ENCODE data around the gene C17orf114. TPM values are rescaled to one million over a fixed set of nuclear protein-coding genes. Genes with fewer than 3 reads are reported as not detected.

C17orf114 gene

DNA sequence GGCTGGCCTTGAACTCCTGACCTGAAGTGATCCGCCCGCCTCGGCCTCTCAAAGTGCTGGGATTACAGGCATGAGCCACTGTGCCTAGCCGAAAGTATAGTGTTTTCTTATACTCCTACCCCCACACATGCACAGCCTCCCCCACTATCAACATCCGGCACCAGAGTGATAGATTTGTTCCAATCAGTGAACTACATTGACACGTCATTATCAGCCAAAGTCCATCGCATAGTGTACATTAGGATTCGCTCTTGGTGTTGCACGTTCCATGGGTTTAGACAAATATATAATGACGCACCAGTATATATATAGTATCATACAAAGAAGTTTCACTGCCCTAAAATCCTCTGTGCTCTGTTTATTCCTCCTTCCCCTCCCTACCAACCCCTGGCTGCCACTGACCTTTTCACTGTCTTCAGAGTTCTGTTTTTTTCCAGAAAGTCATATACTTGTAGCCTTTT, 42.3 kb downstream of the C17orf114 start:
- intact Hi-C loops (cut with DNase I): no loop called here
- DNase-seq (ENCODE audit: low spot score): no peak

DNA sequence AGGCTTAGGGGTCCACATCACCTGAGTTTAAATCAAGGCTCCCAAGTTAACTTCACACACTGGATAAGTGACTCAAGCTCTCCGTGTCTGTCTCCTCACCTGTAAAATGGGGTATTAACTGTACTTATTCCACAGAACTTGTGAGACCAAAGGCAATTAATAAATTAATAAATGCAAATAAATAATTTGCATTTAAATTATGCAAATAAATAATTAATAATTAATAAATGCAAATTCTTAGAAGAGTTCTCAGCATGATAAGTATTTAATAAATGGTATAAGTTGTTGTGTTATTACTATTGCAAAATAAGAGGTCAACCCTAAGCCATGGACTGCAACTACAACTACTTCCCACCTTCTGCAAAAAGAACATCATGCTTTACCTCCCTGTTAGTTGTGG, 48.7 kb downstream of the C17orf114 start:
- no peak for DNase-seq (ENCODE audit: low spot score)
- intact Hi-C loops (cut with DNase I): no loop called here

DNA sequence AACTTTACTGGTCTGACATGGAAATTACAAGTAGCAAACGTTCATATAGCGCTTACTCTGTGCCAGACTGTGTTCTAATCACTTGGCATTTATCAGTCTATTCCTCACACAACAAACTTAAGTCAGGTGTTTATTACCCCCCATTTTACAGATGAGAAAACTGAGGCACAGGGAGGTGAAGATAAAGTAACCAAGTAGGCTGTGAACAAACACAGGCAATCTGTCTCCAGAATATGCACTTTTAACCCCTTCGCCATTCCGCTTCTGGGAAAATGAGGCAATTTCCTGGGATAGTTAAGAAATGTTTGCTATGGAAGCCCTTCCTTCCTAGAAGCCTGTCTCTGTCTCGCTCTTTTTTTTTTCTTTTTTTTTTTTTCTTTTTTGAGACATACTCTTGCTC, 50.2 kb downstream of the C17orf114 start:
- DNase-seq (ENCODE audit: low spot score): no peak
- intact Hi-C loops (cut with DNase I): no loop called here

Other genes starting within 250 kb of the C17orf114 start
- 26.1 TPM for gene MYBBP1A, start 246.9 kb downstream of the C17orf114 start, total RNA-seq
- gene GGT6, start 241.8 kb downstream of the C17orf114 start, total RNA-seq: not detected
- 8.1 TPM for gene SMTNL2, start 217.8 kb downstream of the C17orf114 start, total RNA-seq
- 0.35 TPM for gene ALOX15, start 160.7 kb downstream of the C17orf114 start, total RNA-seq
- gene PELP1, start 98.2 kb downstream of the C17orf114 start, total RNA-seq: 36.4 TPM
- gene ARRB2, start 91.7 kb downstream of the C17orf114 start, total RNA-seq: 20.8 TPM
- 19.9 TPM for gene MED11, start 70.9 kb downstream of the C17orf114 start, total RNA-seq
- 0.40 TPM for gene ZMYND15, start 62.5 kb downstream of the C17orf114 start, total RNA-seq
- 3.6 TPM for gene CXCL16, start 62.4 kb downstream of the C17orf114 start, total RNA-seq
- not detected for gene TM4SF5, start 30.4 kb downstream of the C17orf114 start, total RNA-seq
- gene VMO1, start 16.0 kb downstream of the C17orf114 start, total RNA-seq: 0.97 TPM
- gene GLTPD2, start 13.4 kb downstream of the C17orf114 start, total RNA-seq: not detected
- 147 TPM for gene PSMB6, start 6.2 kb downstream of the C17orf114 start, total RNA-seq
- gene PLD2, start 4.8 kb upstream of the C17orf114 start, total RNA-seq: 9.5 TPM
- gene MINK1, start 31.0 kb upstream of the C17orf114 start, total RNA-seq: 44.0 TPM
- gene C17orf107, start 97.2 kb upstream of the C17orf114 start, total RNA-seq: 0.46 TPM
- gene CHRNE, start 100.8 kb upstream of the C17orf114 start, total RNA-seq: 5.5 TPM
- gene GP1BA, start 129.9 kb upstream of the C17orf114 start, total RNA-seq: not detected
- 176 TPM for gene SLC25A11, start 137.7 kb upstream of the C17orf114 start, total RNA-seq
- 84.7 TPM for gene RNF167, start 137.9 kb upstream of the C17orf114 start, total RNA-seq
- 204 TPM for gene PFN1, start 146.2 kb upstream of the C17orf114 start, total RNA-seq
- gene ENO3, start 148.8 kb upstream of the C17orf114 start, total RNA-seq: 382 TPM
- gene SPAG7, start 165.5 kb upstream of the C17orf114 start, total RNA-seq: 104 TPM
- gene CAMTA2, start 185.3 kb upstream of the C17orf114 start, total RNA-seq: 38.9 TPM
- gene INCA1, start 195.2 kb upstream of the C17orf114 start, total RNA-seq: 1.8 TPM
- 646 TPM for gene KIF1C, start 195.6 kb upstream of the C17orf114 start, total RNA-seq
- gene SLC52A1, start 233.1 kb upstream of the C17orf114 start, total RNA-seq: not detected

All from cardiac septum (tissue), 1 donor.